Measurements from ENCODE around the gene DIAPH3.

DIAPH3 gene

GRCh38 chr13:59743195-59743594 is 420.5 kb downstream of the DIAPH3 start:
- TF ChIP-seq EZH2phosphoT487 (IDR thresholded peaks at IDR 0.05; ENCODE audit: borderline replicate concordance, low read length) (no peak), CTCF (IDR thresholded peaks at IDR 0.05; ENCODE audit: low read depth, low read length, poor library complexity, severe bottlenecking) (no peak)

GRCh38 chr13:59742467-59742866 is 421.3 kb downstream of the DIAPH3 start:
- TF ChIP-seq EZH2phosphoT487 (IDR thresholded peaks at IDR 0.05; ENCODE audit: borderline replicate concordance, low read length): no peak
- TF ChIP-seq CTCF (IDR thresholded peaks at IDR 0.05; ENCODE audit: low read depth, low read length, poor library complexity, severe bottlenecking): no peak
- no peak overlapping the region for H3K4me2 ChIP-seq (ENCODE audit: low read length)
- no peaks in the 10 kb centered on the region for H3K9me3 ChIP-seq (ENCODE audit: control insufficient read depth, insufficient read depth, low read length)

More at GRCh38 chr13:59743195-59743594, 420.5 kb downstream of the DIAPH3 start:
- H3K27ac ChIP-seq (ENCODE audit: low read depth, low read length): no peak overlapping the region
- H3K4me3 ChIP-seq (ENCODE audit: low read length): no peak overlapping the region
- H4K20me1 ChIP-seq (ENCODE audit: control insufficient read depth, insufficient read depth, low read depth, low read length): no peaks in the 10 kb centered on the region
- no peak overlapping the region for H3K4me2 ChIP-seq (ENCODE audit: low read length)
- H3F3A ChIP-seq (ENCODE audit: control insufficient read depth, insufficient read depth): no peaks in the 10 kb centered on the region
- no peaks in the 10 kb centered on the region for H3K27me3 ChIP-seq (ENCODE audit: control insufficient read depth, low read length)
- H3K4me1 ChIP-seq (ENCODE audit: control insufficient read depth, low read length): no peaks in the 10 kb centered on the region
- no peaks in the 10 kb centered on the region for H3K36me3 ChIP-seq (ENCODE audit: control insufficient read depth, low read length)
- no peaks in the 10 kb centered on the region for H3K9me2 ChIP-seq (replicated peaks; ENCODE audit: control insufficient read depth, low read length)
- H3K9me3 ChIP-seq (ENCODE audit: control insufficient read depth, insufficient read depth, low read length): no peaks in the 10 kb centered on the region
- H3K79me2 ChIP-seq (ENCODE audit: control insufficient read depth, low read length): no peaks in the 10 kb centered on the region

GRCh38 chr13:59738921-59739320 is 424.8 kb downstream of the DIAPH3 start:
- H3K9me3 ChIP-seq (ENCODE audit: control insufficient read depth, insufficient read depth, low read length): no peaks in the 10 kb centered on the region
- H3F3A ChIP-seq (ENCODE audit: control insufficient read depth, insufficient read depth): no peaks in the 10 kb centered on the region
- H3K27ac ChIP-seq (ENCODE audit: low read depth, low read length): no peak overlapping the region
- H4K20me1 ChIP-seq (ENCODE audit: control insufficient read depth, insufficient read depth, low read depth, low read length): no peaks in the 10 kb centered on the region
- TF ChIP-seq CTCF (IDR thresholded peaks at IDR 0.05; ENCODE audit: low read depth, low read length, poor library complexity, severe bottlenecking) (no peak), EZH2phosphoT487 (IDR thresholded peaks at IDR 0.05; ENCODE audit: borderline replicate concordance, low read length) (no peak)
- H3K27me3 ChIP-seq (ENCODE audit: control insufficient read depth, low read length): no peaks in the 10 kb centered on the region
- no peak overlapping the region for H3K4me3 ChIP-seq (ENCODE audit: low read length)
- no peaks in the 10 kb centered on the region for H3K9me2 ChIP-seq (replicated peaks; ENCODE audit: control insufficient read depth, low read length)
- H3K79me2 ChIP-seq (ENCODE audit: control insufficient read depth, low read length): no peaks in the 10 kb centered on the region
- no peak overlapping the region for H3K4me2 ChIP-seq (ENCODE audit: low read length)
- peaks cover 6% of the 10 kb centered on the region for H3K4me1 ChIP-seq (ENCODE audit: control insufficient read depth, low read length)
- no peaks in the 10 kb centered on the region for H3K36me3 ChIP-seq (ENCODE audit: control insufficient read depth, low read length)

More at GRCh38 chr13:59742467-59742866, 421.3 kb downstream of the DIAPH3 start:
- Histone ChIP-seq H3K4me3 (ENCODE audit: low read length) (no peak overlapping the region), H4K20me1 (ENCODE audit: control insufficient read depth, insufficient read depth, low read depth, low read length) (no peaks in the 10 kb centered on the region), H3F3A (ENCODE audit: control insufficient read depth, insufficient read depth) (no peaks in the 10 kb centered on the region), H3K27me3 (ENCODE audit: control insufficient read depth, low read length) (no peaks in the 10 kb centered on the region), H3K79me2 (ENCODE audit: control insufficient read depth, low read length) (no peaks in the 10 kb centered on the region), H3K9me2 (replicated peaks; ENCODE audit: control insufficient read depth, low read length) (no peaks in the 10 kb centered on the region), H3K4me1 (ENCODE audit: control insufficient read depth, low read length) (no peaks in the 10 kb centered on the region), H3K27ac (ENCODE audit: low read depth, low read length) (no peak overlapping the region), H3K36me3 (ENCODE audit: control insufficient read depth, low read length) (no peaks in the 10 kb centered on the region)

Data from DOHH2 (cell line).